Hematopoietic multipotent progenitor cell treated with erythropoietin and hydrocortisone succinate and interleukin-3 and kit ligand, for 8 days (in vitro differentiated cells): ENCODE measurements around the gene SLC25A34.

Experiments
- DNase-seq: peaks from one replicate; pipeline ENCODE4 v3.0.0-alpha.2; 2015

SLC25A34 gene

GRCh38 chr1:15755021-15755645 is 19.1 kb downstream of the SLC25A34 start:
- DNase-seq, result no peak

DNA sequence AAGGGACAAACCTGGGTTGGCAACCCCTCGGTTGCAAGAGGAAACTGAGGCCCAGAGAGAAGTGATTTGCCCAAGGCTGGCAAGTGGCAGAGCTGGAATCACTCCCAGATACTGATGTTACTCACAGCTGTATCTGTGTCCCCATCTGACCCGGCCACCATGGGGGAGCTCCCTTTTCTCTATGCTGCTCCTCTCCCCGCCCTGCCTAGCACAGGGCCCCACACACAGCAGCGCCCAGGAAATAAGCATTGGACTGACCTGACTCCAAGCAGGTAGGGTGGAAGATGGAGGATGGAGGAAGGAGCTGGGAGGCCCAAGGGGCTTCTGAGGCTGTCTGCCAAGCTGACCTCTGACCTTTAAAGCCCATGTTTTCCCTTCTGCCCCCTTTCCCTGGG is 19.6 kb downstream of the SLC25A34 start:
- peak; percentile 29 for DNase-seq

DNA sequence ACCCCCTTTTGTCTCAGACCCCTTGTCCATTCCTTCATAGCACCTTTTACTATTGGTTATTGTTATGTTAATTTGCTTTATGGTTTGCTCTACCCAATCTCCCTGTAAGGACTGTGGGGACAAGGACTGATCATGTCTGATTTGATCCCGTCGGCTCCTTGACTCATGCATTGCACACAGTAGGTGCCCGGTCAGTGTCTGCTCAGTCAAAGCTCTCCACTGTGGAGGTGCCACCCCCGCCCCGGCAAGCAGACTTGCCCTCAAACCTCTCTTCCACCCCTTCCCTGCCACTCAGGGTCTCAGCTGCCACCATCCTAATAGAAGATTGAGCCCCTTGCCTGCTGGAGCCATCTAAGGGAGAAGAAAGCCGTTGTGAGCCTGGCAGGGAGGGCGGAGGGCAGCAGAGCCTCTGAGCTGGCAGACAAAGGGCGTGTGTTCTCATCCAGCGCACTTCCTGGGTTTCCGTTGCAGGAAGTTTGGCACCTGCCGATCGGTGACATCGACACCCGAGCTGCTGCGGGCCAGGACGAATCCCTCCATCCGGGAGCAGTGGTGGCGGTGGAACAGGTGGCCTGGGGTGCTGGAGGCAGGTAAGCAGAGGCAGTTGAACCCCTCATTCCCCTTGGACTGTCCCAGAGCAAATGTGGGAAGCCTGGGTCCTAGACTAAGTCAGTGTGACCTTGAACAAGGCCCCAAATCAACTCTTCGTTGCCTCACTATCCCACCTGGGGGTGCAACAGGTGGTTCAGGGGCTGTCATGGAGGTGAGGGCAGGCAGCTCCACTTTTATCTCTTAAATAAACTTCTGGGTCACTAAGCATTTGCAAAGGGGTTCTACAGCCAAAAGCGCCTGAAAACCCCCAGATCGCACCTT is 20.3 kb downstream of the SLC25A34 start:
- DNase-seq, result no peak

DNA sequence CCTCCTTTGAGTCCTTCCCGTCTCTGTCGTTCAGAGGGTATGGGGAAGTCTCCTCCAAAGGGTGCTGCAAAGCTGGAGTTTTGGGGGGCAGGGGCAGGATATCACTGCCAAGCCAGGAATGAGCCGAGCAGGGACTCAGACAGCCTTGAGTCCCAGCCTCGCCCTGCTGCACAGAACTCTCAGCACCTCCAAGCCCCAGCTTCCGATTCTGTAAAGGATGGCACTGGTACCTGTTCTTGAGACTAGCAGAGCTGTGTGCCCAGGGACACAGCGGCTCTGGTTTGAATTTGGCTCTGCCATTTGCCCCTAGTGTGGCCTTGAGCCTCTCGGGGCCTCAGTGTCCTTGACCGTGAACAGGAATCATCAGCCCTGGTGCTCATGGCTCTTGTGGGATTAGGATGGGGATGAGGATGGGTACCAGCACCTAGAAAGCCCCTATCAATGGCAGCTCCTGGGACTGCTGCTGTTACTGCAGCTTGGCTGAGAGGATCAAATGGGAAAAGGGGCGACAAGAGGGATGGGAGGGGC is 21.0 kb downstream of the SLC25A34 start:
- DNase-seq, result no peak

- no peak for DNase-seq
These were observed 21.7 kb downstream of the SLC25A34 start for GRCh38 chr1:15757575-15758342.

DNA sequence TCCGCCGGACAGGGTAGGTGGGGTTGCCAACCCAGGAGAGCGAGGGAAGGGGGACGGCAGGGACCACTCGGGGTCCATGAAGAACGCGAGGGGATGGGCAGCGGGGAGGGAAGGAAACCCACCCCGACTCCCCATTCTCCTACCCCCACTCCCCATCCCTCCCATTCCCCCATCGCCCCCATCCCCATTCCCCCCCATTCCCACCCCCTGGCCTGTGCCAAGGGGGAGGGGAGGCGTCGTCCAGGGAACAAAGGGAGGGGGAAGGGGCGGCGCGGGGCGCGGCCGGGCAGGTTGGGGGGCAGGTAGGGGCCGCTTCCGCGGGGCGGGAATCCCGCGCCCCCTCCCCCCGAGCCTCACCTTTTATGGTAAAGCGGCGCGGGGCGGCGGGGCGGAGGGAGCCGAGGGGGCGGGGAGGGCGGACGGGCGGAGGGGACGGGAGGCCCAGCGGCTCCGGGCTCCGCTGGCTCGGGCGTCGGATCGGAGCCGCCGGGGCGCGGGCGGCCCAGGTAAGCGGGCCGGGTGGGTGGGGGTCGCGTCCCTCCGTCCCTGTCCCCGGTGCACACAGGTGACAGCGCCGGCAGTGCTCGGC is 22.4 kb downstream of the SLC25A34 start, which contains the start of gene FBLIM1:
Gene FBLIM1 (plus strand): TSS at position 453 of the 589 bp plus-strand sequence. CDS start 6,189 bp downstream, outside the sequence.
- no peak for DNase-seq

DNA sequence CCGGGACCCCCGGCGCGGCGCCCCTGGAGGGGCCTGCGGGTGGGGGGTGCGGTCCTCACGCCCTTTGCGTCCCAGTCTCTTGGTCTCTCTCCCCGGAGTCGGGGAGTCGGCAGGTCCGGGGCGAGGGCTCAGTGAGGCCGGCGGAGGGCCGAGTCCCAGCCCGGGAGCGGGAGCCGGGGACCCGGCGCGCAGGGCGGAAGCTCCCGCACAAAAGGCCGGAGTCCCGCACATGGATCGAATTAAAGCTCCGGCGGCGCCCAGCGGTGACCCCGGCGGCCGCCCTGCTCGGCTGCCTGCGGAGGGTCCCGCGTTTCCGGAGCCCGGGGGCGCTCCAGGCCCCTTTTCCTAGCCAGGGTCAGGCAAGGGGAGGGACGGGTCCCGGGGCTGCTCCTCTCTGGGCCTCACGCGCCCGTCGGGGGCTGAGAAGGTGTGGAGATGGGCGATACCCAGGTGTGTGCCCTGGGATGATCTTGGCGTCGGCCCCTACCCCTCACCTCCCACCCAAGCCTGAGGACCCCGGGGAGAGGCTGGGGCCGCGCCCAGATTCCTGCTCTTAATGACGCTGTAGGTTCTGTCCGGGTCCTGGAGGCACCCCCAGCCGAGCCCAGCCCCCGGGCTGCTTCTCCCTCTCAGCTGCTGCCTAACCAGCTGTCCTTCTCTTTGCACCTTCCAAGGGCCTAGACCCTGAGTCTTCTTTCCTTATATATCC is 23.0 kb downstream of the SLC25A34 start:
- no peak for DNase-seq

DNA sequence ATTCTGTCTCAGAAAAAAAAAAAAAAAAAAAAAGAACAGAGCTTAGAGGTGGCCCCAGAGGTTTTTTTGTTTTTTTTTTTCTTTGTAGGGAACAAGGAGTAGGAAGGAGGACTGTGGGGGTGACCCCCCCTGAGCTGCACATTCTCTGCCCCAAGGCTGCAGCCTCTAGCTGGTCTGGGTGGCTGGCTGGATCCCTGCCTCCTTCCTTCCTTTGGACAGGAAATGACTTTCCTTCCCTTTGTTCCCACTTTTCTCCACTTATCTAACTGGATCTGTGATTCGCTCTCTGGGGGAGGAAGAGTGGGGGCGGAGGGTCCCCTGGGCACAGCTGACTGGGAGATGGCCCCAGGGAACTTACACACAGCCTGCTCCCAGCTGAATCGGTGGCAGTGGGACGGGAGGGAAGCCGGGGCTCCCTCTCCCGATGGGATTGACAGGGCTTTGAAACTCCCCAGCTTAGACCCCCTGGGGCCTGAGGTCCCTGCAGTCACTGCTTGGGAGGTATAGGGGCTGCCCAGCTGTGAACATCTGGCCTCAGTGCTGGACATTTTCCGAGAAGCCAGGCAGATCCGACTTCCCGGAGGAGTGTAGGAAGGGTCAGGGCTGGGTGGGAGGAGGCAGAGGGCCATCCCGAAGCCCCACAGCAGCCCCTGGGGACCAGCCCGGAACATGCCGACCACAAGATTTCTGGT is 24.6 kb downstream of the SLC25A34 start:
- DNase-seq, result no peak

GRCh38 chr1:15761366-15762128 is 25.5 kb downstream of the SLC25A34 start:
- DNase-seq, result peak; percentile 67

- no peak for DNase-seq
These were observed 26.5 kb downstream of the SLC25A34 start for GRCh38 chr1:15762546-15762945.

GRCh38 chr1:15764269-15764764 is 28.3 kb downstream of the SLC25A34 start:
- DNase-seq, result no peak

DNA sequence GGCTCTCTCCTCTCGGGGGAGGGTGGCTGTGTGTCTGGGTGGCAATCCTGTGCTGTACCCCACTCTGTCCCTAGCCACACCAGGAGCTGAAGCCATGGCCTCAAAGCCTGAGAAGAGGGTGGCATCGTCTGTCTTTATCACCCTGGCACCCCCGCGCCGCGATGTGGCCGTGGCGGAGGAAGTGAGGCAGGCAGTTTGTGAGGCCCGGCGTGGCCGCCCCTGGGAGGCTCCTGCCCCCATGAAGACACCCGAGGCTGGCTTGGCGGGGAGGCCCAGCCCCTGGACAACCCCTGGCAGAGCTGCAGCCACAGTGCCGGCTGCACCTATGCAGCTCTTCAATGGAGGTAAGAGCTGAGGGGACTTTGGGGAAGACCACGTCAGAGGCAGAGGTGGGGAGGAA is 28.8 kb downstream of the SLC25A34 start:
- DNase-seq, result no peak

- no peak for DNase-seq
These were observed 29.6 kb downstream of the SLC25A34 start for GRCh38 chr1:15765495-15766194.

DNA sequence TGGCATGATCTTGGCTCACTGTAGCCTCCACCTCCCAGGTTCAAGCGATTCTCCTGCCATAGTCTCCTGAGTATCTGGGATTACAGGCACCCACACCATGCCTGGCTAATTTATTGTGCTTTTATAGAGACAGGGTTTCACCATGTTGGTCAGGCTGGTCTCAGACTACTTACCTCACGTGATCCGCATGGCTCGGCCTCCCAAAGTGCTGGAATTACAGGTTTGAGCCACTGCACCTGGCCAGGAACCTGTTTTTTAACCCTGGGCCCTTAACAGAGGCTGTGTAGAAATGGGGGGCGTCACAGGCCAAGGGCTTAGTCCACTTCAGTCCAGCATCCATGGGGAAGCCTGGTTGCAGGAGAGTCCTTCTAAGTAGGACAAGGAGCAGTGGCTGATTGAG is 31.9 kb downstream of the SLC25A34 start:
- DNase-seq, result no peak

DNA sequence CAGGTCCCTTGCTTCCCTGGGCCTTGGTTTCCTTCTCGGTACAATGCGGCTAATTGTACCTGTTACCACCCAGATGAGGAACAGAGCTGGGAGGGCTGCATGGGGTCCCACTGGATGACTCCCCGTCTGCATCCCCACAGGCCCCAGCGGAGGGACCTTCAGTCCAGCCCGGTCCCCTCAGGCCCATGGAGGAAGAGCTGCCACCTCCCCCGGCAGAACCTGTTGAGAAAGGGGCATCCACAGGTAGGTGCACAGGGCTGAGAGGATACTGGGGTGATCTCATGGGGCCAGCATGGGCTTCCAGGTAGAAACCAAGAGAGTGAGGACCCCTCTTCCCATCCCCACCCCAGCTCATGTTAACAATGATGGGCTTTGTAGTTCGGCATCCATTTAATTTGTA is 32.3 kb downstream of the SLC25A34 start:
- no peak for DNase-seq

- no peak for DNase-seq
These were observed 34.4 kb downstream of the SLC25A34 start for GRCh38 chr1:15770313-15770962.

DNA sequence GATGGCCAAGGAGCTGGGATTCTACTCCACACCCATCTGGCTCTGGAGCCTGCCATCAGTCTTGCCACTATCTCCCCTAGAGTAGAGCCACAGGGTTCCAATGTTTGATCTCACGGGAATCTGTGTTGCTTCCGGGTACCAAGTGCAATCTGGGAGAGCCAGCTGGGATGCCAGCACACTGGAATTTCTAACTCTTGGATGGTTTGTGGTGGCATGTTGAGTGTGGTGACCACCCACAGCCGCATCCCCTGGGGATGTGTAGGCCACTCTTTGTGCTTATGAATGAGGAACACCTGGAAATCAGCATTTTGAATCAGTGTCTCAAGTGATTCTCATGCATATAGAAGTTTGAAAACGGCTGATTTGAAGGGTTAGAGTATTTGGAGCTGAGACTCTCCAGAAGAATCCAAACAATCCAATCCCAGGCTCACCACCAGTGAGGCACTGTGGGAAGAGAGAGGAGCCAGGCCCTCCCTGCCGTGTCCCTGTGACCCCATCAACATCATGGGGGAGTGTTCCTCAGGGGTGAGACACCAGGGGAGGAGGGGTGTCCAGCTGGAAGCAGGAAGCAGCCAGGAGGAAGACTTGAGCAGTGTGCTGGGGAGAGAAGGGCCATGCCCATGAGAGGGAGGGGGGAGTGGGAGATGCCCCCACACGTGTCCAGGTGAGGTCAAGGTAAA is 35.9 kb downstream of the SLC25A34 start:
- no peak for DNase-seq

DNA sequence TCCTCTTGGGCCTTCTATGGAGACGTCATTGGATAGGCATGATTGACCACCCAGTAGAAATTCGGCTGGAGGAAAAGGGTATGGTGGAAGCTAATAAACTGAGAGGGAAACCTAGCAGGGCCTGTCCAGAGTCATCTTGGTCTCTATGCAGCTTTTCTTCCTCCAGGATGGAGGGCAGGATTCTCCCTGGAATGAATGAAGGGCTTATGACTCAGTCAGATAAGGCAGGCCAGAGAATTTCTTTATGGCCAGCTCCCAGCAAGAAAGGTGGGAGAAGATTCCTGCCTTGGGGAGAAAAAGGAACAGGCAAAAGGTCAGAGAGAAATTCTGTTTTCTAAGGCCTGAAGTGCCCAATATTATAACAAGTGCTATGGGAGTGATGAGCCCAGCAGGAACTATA is 39.6 kb downstream of the SLC25A34 start:
- no peak for DNase-seq
